HCT116 (cell line): Measurements from ENCODE around the gene GRIN2A. TPM values are rescaled to one million over a fixed set of nuclear protein-coding genes. Genes with fewer than 3 reads are reported as not detected.

ENCODE experiments used
- ATAC-seq: fragments of 200-7000 bp; cut with Tn5 transposase; 2 replicates; pipeline ENCODE4 v1.9.1; 2020; ENCODE audit warnings: mild to moderate bottlenecking, moderate library complexity
- BruUV-seq: library from RNA; stranded (reverse); fragments of 400-500 nt; replicated peaks from 2 replicates; lab custom pipeline; 2021; lab: Mats Ljungman, UMichigan
- CTCF ChIA-PET: fragments of 300-600 bp; sonication (Branson Sonifier 250); formaldehyde crosslinking; loops from one replicate; lab custom pipeline; 2021; ENCODE audit warnings: antibody characterized with exemption; lab: Charles Lee
- POLR2A ChIA-PET: fragments of 300-600, 350-600 bp; sonication (Branson Sonifier 250); formaldehyde crosslinking; loops from one replicate; lab custom pipeline; 2021; ENCODE audit warnings: antibody characterized with exemption; lab: Charles Lee
- RAD21 ChIA-PET, 2 experiments: fragments of 300-600 bp; sonication (Branson Sonifier 250); formaldehyde crosslinking; loops; one replicate each; lab custom pipeline; 2023; ENCODE audit warnings: low total read pairs in 2 of 2; ENCODE audit not compliant: uncharacterized antibody in 2 of 2, unreplicated experiment in 2 of 2, low non-redundant PET in 1 of 2; lab: Charles Lee
- DNase-seq: peaks from one replicate; pipeline ENCODE4 v3.0.0-alpha.2; 2010; ENCODE audit warnings: low read depth, low spot score
- H2AFZ ChIP-seq: fragments of 200-600 bp; shearing (Covaris generic), sonication (generic); 2 replicates; pipeline ENCODE4 v1.6.1; 2017; ENCODE audit warnings: low read depth, mixed run types, mixed read lengths, antibody characterized with exemption, low read length; ENCODE audit not compliant: poor library complexity, severe bottlenecking
- H3K27ac ChIP-seq: 2 replicates; pipeline ENCODE4 v1.5.1; 2012; ENCODE audit warnings: low read depth, low read length
- H3K27me3 ChIP-seq: fragments of 200-600 bp; sonication (generic); 2 replicates; pipeline ENCODE4 v1.6.1; 2016; ENCODE audit warnings: mixed run types, low read length, mixed read lengths; ENCODE audit not compliant: insufficient read depth
- H3K36me3 ChIP-seq, 2 experiments: fragments of 200-500 bp in 1 of 2; fragments of 200-600 bp in 1 of 2; sonication (Bioruptor generic) in 1 of 2; sonication (generic) in 1 of 2; 2 replicates each; pipeline versions ENCODE4 v1.5.1 to v1.6.1; 2014 to 2016; ENCODE audit warnings: low read length in 2 of 2, inconsistent platforms in 1 of 2, mixed read lengths in 1 of 2, mixed run types in 1 of 2; ENCODE audit not compliant: insufficient read depth in 2 of 2, control insufficient read depth in 1 of 2
- H3K4me1 ChIP-seq, 2 experiments: fragments of 200-600 bp in 1 of 2; sonication (generic) in 1 of 2; 2 replicates each; pipeline versions ENCODE4 v1.5.1 to v1.6.1; 2012 to 2017; ENCODE audit warnings: low read length in 2 of 2, inconsistent platforms in 1 of 2, mild to moderate bottlenecking in 1 of 2, mixed read lengths in 1 of 2, mixed run types in 1 of 2, moderate library complexity in 1 of 2; ENCODE audit not compliant: insufficient read depth in 2 of 2, control insufficient read depth in 1 of 2
- H3K4me2 ChIP-seq: fragments of 200-600 bp; sonication (generic); 2 replicates; pipeline ENCODE4 v1.6.1; 2017; ENCODE audit warnings: mixed run types, low read length, mixed read lengths
- H3K4me3 ChIP-seq, 2 experiments: fragments of 200-600 bp in 1 of 2; sonication (generic) in 1 of 2; replicated peaks in 1 of 2; 2 replicates each; pipeline ENCODE4 v1.5.1; 2011 to 2016; ENCODE audit warnings: low read length in 2 of 2, control low read depth in 1 of 2, low read depth in 1 of 2, mild to moderate bottlenecking in 1 of 2, mixed read lengths in 1 of 2, mixed run types in 1 of 2
- H3K79me2 ChIP-seq: fragments of 200-600 bp; sonication (generic); 2 replicates; pipeline ENCODE4 v1.6.1; 2017; ENCODE audit warnings: mild to moderate bottlenecking, mixed run types, low read length, moderate library complexity, mixed read lengths; ENCODE audit not compliant: insufficient read depth
- H3K9ac ChIP-seq: fragments of 200-600 bp; sonication (generic); 2 replicates; pipeline ENCODE4 v1.6.1; 2016; ENCODE audit warnings: low read length, mixed read lengths
- H3K9me2 ChIP-seq: fragments of 200-600 bp; sonication (generic), shearing (Covaris generic); 2 replicates; pipeline ENCODE4 v1.6.1; 2017; ENCODE audit warnings: mixed run types, mild to moderate bottlenecking, moderate library complexity; ENCODE audit not compliant: insufficient read depth
- H3K9me3 ChIP-seq, 2 experiments: fragments of 200-500 bp in 1 of 2; fragments of 200-600 bp in 1 of 2; sonication (Bioruptor generic) in 1 of 2; sonication (generic) in 1 of 2; 2 replicates each; pipeline ENCODE4 v1.6.1; 2014 to 2017; ENCODE audit warnings: low read length in 2 of 2, mixed read lengths in 2 of 2, inconsistent platforms in 1 of 2, low read depth in 1 of 2, mild to moderate bottlenecking in 1 of 2, mixed run types in 1 of 2, moderate library complexity in 1 of 2; ENCODE audit not compliant: control insufficient read depth in 1 of 2, insufficient read depth in 1 of 2
- H4K20me1 ChIP-seq: fragments of 200-600 bp; sonication (generic), shearing (Covaris generic); 2 replicates; pipeline ENCODE4 v1.6.1; 2017; ENCODE audit warnings: mixed run types, mild to moderate bottlenecking, moderate library complexity; ENCODE audit not compliant: insufficient read depth
- CTCF ChIP-seq, 3 experiments: fragments of 200-600 bp in 1 of 3; sonication (generic) in 1 of 3; IDR thresholded peaks in 2 of 3; conservative IDR thresholded peaks in 1 of 3; 2 replicates each; pipeline ENCODE4 v1.5.1; 2012 to 2017; ENCODE audit warnings: low read depth in 2 of 3, low read length in 2 of 3, antibody characterized with exemption in 1 of 3, borderline replicate concordance in 1 of 3, control low read depth in 1 of 3, mild to moderate bottlenecking in 1 of 3, mixed read lengths in 1 of 3, mixed run types in 1 of 3, moderate library complexity in 1 of 3; ENCODE audit not compliant: insufficient read depth in 1 of 3
- ELF1 ChIP-seq: IDR thresholded peaks from 2 replicates; pipeline ENCODE4 v1.6.1; 2012; ENCODE audit warnings: low read depth, borderline replicate concordance
- EZH2 ChIP-seq: fragments of 200-600 bp; sonication (generic); IDR thresholded peaks from 2 replicates; pipeline ENCODE4 v1.6.1; 2017; ENCODE audit warnings: antibody characterized with exemption, mixed run types
- EZH2phosphoT487 ChIP-seq: fragments of 200-600 bp; IDR thresholded peaks from 2 replicates; pipeline ENCODE4 v1.6.1; 2018; ENCODE audit warnings: antibody characterized with exemption, borderline replicate concordance
- FOSL1 ChIP-seq: IDR thresholded peaks from 2 replicates; pipeline ENCODE4 v1.6.1; 2012; ENCODE audit warnings: low read depth
- JUND ChIP-seq: IDR thresholded peaks from 2 replicates; pipeline ENCODE4 v1.6.1; 2012
- POLR2AphosphoS5 ChIP-seq: IDR thresholded peaks from 2 replicates; pipeline ENCODE4 v1.6.1; 2011; ENCODE audit warnings: mild to moderate bottlenecking, low read depth, low read length, moderate library complexity
- TCF7L2 ChIP-seq: IDR thresholded peaks from 2 replicates; pipeline ENCODE4 v1.7.0; 2011; ENCODE audit warnings: borderline replicate concordance, inconsistent platforms; ENCODE audit not compliant: insufficient read depth, insufficient read length; ENCODE audit errors: extremely low read depth
- intact Hi-C: fragments of 100-400 bp; cut with micrococcal nuclease; formaldehyde crosslinking; loops from 2 replicates; pipeline ENCODE4 v1.10.0; 2022
- total RNA-seq: library from RNA; stranded (reverse); gene quantifications from one replicate; pipeline ENCODE4 v1.2.1, GENCODE V29; 2021; ENCODE audit not compliant: unreplicated experiment

Gene GRIN2A
- total RNA-seq, 1 experiment from 2014 or later: 0.02 TPM

GRCh38 chr16:9723136-9723535 lies 459.1 kb downstream of the GRIN2A start:
- RAD21 ChIA-PET: no interaction called here
- CTCF ChIA-PET: no interaction called here
- Histone ChIP-seq H3K27me3 (peaks cover 5% of the 10 kb centered on the region), H3K4me3 (no peak overlapping the region), H3K9me2 (no peaks in the 10 kb centered on the region), H3K9ac (no peak overlapping the region), H3K36me3 (no peaks in the 10 kb centered on the region), H3K9me3 (no peaks in the 10 kb centered on the region), H2AFZ (no peak overlapping the region), H3K4me2 (no peak overlapping the region), H3K4me1 (no peaks in the 10 kb centered on the region), H3K79me2 (no peaks in the 10 kb centered on the region), H3K27ac (no peak overlapping the region), H4K20me1 (no peaks in the 10 kb centered on the region)
- intact Hi-C loops: no loop called here
- DNase-seq (no peak), ATAC-seq (no peak)
- BruUV-seq: no TSS peak
- POLR2A ChIA-PET: no interaction called here
- TF ChIP-seq FOSL1 (no peak), JUND (no peak), EZH2 (no peak), POLR2AphosphoS5 (no peak), ELF1 (no peak), EZH2phosphoT487 (no peak), TCF7L2 (no peak)

- ChIA-PET POLR2A (no interaction called here), RAD21 (no interaction called here), CTCF (no interaction called here)
- DNase-seq (no peak), ATAC-seq (no peak)
- H3K4me1 ChIP-seq: no peaks in the 10 kb centered on the region
- intact Hi-C loops: no loop called here
- no peak overlapping the region for H3K4me3 ChIP-seq
- H3K9me3 ChIP-seq: no peaks in the 10 kb centered on the region
- H3K27ac ChIP-seq: no peak overlapping the region
- H3K79me2 ChIP-seq: no peaks in the 10 kb centered on the region
- BruUV-seq: no TSS peak
- no peak overlapping the region for H3K9ac ChIP-seq
- H3K9me2 ChIP-seq: no peaks in the 10 kb centered on the region
- no peak for TF ChIP-seq EZH2phosphoT487
- TF ChIP-seq CTCF (IDR thresholded peaks at IDR 0.05 in 2 of 3, conservative IDR thresholded peaks at IDR 0.05 in 1 of 3; ENCODE audit: borderline replicate concordance in 1 of 3, insufficient read depth in 1 of 3, low read depth in 2 of 3, low read length in 2 of 3): no peak
- no peak for TF ChIP-seq TCF7L2
- H3K27me3 ChIP-seq: peaks cover 5% of the 10 kb centered on the region; the same call in 1 of the 2 replicates
- no peak overlapping the region for H2AFZ ChIP-seq
- H3K4me2 ChIP-seq: no peak overlapping the region
- H3K36me3 ChIP-seq: no peaks in the 10 kb centered on the region
- no peaks in the 10 kb centered on the region for H4K20me1 ChIP-seq
These were observed 468.3 kb downstream of the GRIN2A start for GRCh38 chr16:9713907-9714306.
